Neutrophil (primary cell): ENCODE measurements around the gene MCF2L.

ENCODE experiments used
- H3K27ac ChIP-seq: fragments of 200-600 bp; sonication (generic); 2 replicates; pipeline ENCODE4 v1.5.1; 2016; ENCODE audit warnings: mild to moderate bottlenecking, moderate library complexity
- H3K27me3 ChIP-seq: fragments of 200-600 bp; sonication (generic); 2 replicates; pipeline ENCODE4 v1.6.0; 2016; ENCODE audit warnings: mild to moderate bottlenecking
- H3K36me3 ChIP-seq: fragments of 200-600 bp; sonication (generic); 2 replicates; pipeline ENCODE4 v1.5.1; 2017
- H3K4me1 ChIP-seq, 2 experiments: fragments of 200-600 bp in 1 of 2; sonication (generic) in 1 of 2; 1 replicate in 1 of 2; 2 replicates in 1 of 2; pipeline versions ENCODE4 v1.5.1 to v1.6.1; 2013 to 2016; ENCODE audit warnings: low read depth in 1 of 2, low read length in 1 of 2, mild to moderate bottlenecking in 1 of 2, moderate library complexity in 1 of 2; ENCODE audit not compliant: control insufficient read depth in 1 of 2, insufficient read depth in 1 of 2
- H3K4me3 ChIP-seq, 2 experiments: fragments of 200-600 bp in 1 of 2; sonication (generic) in 1 of 2; 1 replicate in 1 of 2; 2 replicates in 1 of 2; pipeline ENCODE4 v1.5.1; 2013 to 2016; ENCODE audit warnings: low read depth in 1 of 2, low read length in 1 of 2, mild to moderate bottlenecking in 1 of 2, moderate library complexity in 1 of 2
- H3K9me3 ChIP-seq: fragments of 200-600 bp; sonication (generic); 2 replicates; pipeline ENCODE4 v1.5.1; 2016
- CTCF ChIP-seq: fragments of 200-600 bp; sonication (generic); IDR thresholded peaks from 2 replicates; pipeline ENCODE4 v1.5.1; 2016; ENCODE audit warnings: antibody characterized with exemption

Gene MCF2L

GRCh38 chr13:112992931-112993680 lies 24.1 kb downstream of the MCF2L start:
- Histone ChIP-seq H3K36me3 (no peaks in the 10 kb centered on the region), H3K4me3 (no peak overlapping the region), H3K27ac (no peak overlapping the region), H3K9me3 (no peaks in the 10 kb centered on the region), H3K4me1 (no peaks in the 10 kb centered on the region), H3K27me3 (peaks cover 36% of the 10 kb centered on the region)
- TF ChIP-seq CTCF: no peak

- H3K27me3 ChIP-seq: peaks cover 43% of the 10 kb centered on the region
- no peak for TF ChIP-seq CTCF
These were observed 25.2 kb downstream of the MCF2L start for GRCh38 chr13:112994084-112994780.

GRCh38 chr13:112994781-112995355 lies 25.9 kb downstream of the MCF2L start:
- no peaks in the 10 kb centered on the region for H3K4me1 ChIP-seq
- H3K27ac ChIP-seq: no peak overlapping the region
- H3K36me3 ChIP-seq: no peaks in the 10 kb centered on the region
- no peaks in the 10 kb centered on the region for H3K9me3 ChIP-seq
- TF ChIP-seq CTCF: no peak
- peaks cover 43% of the 10 kb centered on the region for H3K27me3 ChIP-seq
- H3K4me3 ChIP-seq: no peak overlapping the region

More at GRCh38 chr13:112994084-112994780, 25.2 kb downstream of the MCF2L start:
- Histone ChIP-seq H3K27ac (no peak overlapping the region), H3K4me1 (no peaks in the 10 kb centered on the region), H3K36me3 (no peaks in the 10 kb centered on the region), H3K4me3 (no peak overlapping the region), H3K9me3 (no peaks in the 10 kb centered on the region)

- TF ChIP-seq CTCF: no peak
- H3K4me1 ChIP-seq: no peaks in the 10 kb centered on the region
- peaks cover 50% of the 10 kb centered on the region for H3K27me3 ChIP-seq
- H3K36me3 ChIP-seq: no peaks in the 10 kb centered on the region
- H3K27ac ChIP-seq: no peak overlapping the region
- no peaks in the 10 kb centered on the region for H3K9me3 ChIP-seq
- H3K4me3 ChIP-seq: no peak overlapping the region
These were observed 26.6 kb downstream of the MCF2L start for GRCh38 chr13:112995395-112996191.

- H3K27me3 ChIP-seq: peaks cover 52% of the 10 kb centered on the region
- TF ChIP-seq CTCF: no peak
- no peak overlapping the region for H3K4me3 ChIP-seq
- no peaks in the 10 kb centered on the region for H3K9me3 ChIP-seq
- H3K4me1 ChIP-seq: no peaks in the 10 kb centered on the region
- H3K27ac ChIP-seq: no peak overlapping the region
- H3K36me3 ChIP-seq: no peaks in the 10 kb centered on the region
These were observed 27.7 kb downstream of the MCF2L start for GRCh38 chr13:112996671-112997091.
